ENCODE results near the gene FHIP2A. TPM values are rescaled to one million over a fixed set of nuclear protein-coding genes. Genes with fewer than 3 reads are reported as not detected.

The FHIP2A gene
- total RNA-seq, 1 experiment from 2014 or later, result 32.6 TPM

DNA sequence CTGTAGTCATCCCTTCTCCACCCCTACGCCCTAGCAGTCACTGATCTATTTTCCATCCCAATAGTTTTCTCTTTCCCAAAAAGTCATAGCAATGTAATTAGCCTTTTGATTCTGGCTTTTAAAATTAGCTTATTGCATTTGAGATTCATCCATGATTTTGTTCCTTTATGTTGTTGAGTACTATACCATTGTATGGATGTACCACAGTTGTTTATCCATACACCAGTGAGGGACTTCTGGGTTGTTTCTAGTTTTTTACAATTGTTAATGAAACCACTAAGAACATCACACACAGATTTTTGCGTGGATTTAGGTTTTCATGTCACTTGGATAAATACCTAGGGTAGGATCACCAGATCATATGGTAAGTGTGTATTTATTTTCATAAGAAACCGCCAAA, 16.1 kb downstream of the FHIP2A start:
- TF ChIP-seq TCF7L2 (IDR thresholded peaks at IDR 0.05; ENCODE audit: low read depth, low read length), result no peak
- in situ Hi-C loops (cut with HindIII; ENCODE audit: low pct_unique_long_range_greater_than_20kb, low sequenced_read_pairs) (no loop called here), intact Hi-C loops (cut with micrococcal nuclease; ENCODE audit: unreplicated experiment) (no loop called here)
- no peak for DNase-seq (ENCODE audit: low read depth, low spot score)
- no TSS peak for BruUV-seq (replicated peaks)
- no peak overlapping the region for H3K4me3 ChIP-seq (ENCODE audit: low read depth in 2 of 2, low read length in 2 of 2)
- ATAC-seq, result no peak
- no peaks in the 10 kb centered on the region for H3K27me3 ChIP-seq (ENCODE audit: control insufficient read depth, insufficient read depth, low read length)
- peaks cover 47% of the 10 kb centered on the region for H3K36me3 ChIP-seq (ENCODE audit: control insufficient read depth, insufficient read depth, low read length)
- H3K9me3 ChIP-seq (ENCODE audit: control insufficient read depth, insufficient read depth, low read depth, low read length), result no peaks in the 10 kb centered on the region
- ChIA-PET CTCF (no interaction called here), POLR2A (no interaction called here)
- no peaks in the 10 kb centered on the region for H3K4me1 ChIP-seq (ENCODE audit: control insufficient read depth, insufficient read depth, low read length)
- no peak overlapping the region for H3K27ac ChIP-seq (ENCODE audit: low read length)

DNA sequence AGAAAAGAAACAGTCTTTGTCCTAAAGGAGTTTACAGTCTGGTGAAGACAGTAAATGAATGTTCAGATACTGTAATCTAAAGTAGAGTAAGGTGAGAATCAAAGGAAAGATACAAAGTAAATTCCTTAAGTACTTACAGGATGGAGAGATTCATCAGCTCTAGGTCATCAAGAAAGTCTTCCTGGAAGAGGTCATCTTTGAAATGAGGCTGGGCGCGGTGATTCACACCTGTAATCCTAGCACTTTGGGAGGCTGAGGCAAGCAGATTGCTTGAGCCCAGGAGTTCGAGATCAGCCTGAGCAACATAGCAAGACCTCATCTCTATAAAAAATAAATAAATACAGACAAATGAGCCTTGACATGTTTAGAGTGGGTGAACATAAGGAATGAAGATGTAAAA, 18.3 kb downstream of the FHIP2A start:
- no TSS peak for BruUV-seq (replicated peaks)
- ATAC-seq (no peak), DNase-seq (ENCODE audit: low read depth, low spot score) (no peak)
- TF ChIP-seq SIN3A (IDR thresholded peaks at IDR 0.05; ENCODE audit: borderline replicate concordance, insufficient read depth, low read depth, low read length) (no peak), POLR2AphosphoS5 (IDR thresholded peaks at IDR 0.05; ENCODE audit: low read depth, low read length) (no peak), TCF7L2 (IDR thresholded peaks at IDR 0.05; ENCODE audit: low read depth, low read length) (no peak)
- TF ChIP-seq, protein P1, sequence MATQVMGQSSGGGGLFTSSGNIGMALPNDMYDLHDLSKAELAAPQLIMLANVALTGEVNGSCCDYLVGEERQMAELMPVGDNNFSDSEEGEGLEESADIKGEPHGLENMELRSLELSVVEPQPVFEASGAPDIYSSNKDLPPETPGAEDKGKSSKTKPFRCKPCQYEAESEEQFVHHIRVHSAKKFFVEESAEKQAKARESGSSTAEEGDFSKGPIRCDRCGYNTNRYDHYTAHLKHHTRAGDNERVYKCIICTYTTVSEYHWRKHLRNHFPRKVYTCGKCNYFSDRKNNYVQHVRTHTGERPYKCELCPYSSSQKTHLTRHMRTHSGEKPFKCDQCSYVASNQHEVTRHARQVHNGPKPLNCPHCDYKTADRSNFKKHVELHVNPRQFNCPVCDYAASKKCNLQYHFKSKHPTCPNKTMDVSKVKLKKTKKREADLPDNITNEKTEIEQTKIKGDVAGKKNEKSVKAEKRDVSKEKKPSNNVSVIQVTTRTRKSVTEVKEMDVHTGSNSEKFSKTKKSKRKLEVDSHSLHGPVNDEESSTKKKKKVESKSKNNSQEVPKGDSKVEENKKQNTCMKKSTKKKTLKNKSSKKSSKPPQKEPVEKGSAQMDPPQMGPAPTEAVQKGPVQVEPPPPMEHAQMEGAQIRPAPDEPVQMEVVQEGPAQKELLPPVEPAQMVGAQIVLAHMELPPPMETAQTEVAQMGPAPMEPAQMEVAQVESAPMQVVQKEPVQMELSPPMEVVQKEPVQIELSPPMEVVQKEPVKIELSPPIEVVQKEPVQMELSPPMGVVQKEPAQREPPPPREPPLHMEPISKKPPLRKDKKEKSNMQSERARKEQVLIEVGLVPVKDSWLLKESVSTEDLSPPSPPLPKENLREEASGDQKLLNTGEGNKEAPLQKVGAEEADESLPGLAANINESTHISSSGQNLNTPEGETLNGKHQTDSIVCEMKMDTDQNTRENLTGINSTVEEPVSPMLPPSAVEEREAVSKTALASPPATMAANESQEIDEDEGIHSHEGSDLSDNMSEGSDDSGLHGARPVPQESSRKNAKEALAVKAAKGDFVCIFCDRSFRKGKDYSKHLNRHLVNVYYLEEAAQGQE (IDR thresholded peaks at IDR 0.05; ENCODE audit: insufficient read depth in 1 of 2, low read depth in 2 of 2, low read length in 1 of 2), result no peak
- TF ChIP-seq, protein P2, sequence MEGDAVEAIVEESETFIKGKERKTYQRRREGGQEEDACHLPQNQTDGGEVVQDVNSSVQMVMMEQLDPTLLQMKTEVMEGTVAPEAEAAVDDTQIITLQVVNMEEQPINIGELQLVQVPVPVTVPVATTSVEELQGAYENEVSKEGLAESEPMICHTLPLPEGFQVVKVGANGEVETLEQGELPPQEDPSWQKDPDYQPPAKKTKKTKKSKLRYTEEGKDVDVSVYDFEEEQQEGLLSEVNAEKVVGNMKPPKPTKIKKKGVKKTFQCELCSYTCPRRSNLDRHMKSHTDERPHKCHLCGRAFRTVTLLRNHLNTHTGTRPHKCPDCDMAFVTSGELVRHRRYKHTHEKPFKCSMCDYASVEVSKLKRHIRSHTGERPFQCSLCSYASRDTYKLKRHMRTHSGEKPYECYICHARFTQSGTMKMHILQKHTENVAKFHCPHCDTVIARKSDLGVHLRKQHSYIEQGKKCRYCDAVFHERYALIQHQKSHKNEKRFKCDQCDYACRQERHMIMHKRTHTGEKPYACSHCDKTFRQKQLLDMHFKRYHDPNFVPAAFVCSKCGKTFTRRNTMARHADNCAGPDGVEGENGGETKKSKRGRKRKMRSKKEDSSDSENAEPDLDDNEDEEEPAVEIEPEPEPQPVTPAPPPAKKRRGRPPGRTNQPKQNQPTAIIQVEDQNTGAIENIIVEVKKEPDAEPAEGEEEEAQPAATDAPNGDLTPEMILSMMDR (IDR thresholded peaks at IDR 0.05), result no peak
- Histone ChIP-seq H3K27ac (ENCODE audit: low read length) (no peak overlapping the region), H3K4me1 (ENCODE audit: control insufficient read depth, insufficient read depth, low read length) (no peaks in the 10 kb centered on the region), H3K9me3 (ENCODE audit: control insufficient read depth, insufficient read depth, low read depth, low read length) (no peaks in the 10 kb centered on the region), H3K4me3 (ENCODE audit: low read depth in 2 of 2, low read length in 2 of 2) (no peak overlapping the region), H3K27me3 (ENCODE audit: control insufficient read depth, insufficient read depth, low read length) (no peaks in the 10 kb centered on the region), H3K36me3 (ENCODE audit: control insufficient read depth, insufficient read depth, low read length) (peaks cover 44% of the 10 kb centered on the region)
- POLR2A ChIA-PET, result no interaction called here
- intact Hi-C loops (cut with micrococcal nuclease; ENCODE audit: unreplicated experiment), result no loop called here
- in situ Hi-C loops (cut with HindIII; ENCODE audit: low pct_unique_long_range_greater_than_20kb, low sequenced_read_pairs), result no loop called here
- CTCF ChIA-PET, result no interaction called here

DNA sequence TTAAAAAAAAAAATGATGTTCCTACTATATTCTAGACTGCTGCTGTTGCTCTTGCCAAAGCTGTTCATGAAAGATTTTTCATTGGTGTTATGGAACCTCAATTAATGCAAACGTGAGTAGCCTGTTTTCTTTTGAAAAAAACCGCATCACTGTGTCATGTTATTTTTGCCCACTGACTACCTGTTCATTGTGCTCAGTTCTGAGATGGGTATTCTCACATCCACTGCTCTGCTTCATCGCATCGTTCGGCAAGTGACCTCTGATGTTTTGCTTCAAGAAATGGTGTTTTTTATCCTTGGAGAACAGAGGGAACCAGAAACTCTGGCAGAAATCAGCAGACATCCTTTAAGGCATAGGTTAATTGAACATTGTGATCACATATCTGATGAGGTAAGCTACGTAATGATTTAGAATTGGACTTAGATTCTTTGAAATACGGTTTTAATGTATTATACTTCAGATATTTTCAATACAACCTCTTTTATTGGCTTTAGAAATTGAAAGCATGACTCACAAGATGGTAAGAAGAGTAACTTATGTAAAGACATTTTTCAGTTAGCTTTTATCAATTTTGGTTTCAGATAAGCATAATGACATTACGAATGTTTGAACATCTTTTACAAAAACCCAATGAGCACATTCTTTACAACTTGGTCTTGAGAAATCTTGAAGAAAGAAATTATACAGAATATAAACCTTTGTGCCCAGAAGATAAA, 24.6 kb downstream of the FHIP2A start:
- intact Hi-C loops (cut with micrococcal nuclease; ENCODE audit: unreplicated experiment), result no loop called here
- Histone ChIP-seq H3K9me3 (ENCODE audit: control insufficient read depth, insufficient read depth, low read depth, low read length) (no peaks in the 10 kb centered on the region), H3K4me3 (ENCODE audit: low read depth in 2 of 2, low read length in 2 of 2) (no peak overlapping the region), H3K4me1 (ENCODE audit: control insufficient read depth, insufficient read depth, low read length) (no peaks in the 10 kb centered on the region), H3K27ac (ENCODE audit: low read length) (no peak overlapping the region), H3K27me3 (ENCODE audit: control insufficient read depth, insufficient read depth, low read length) (no peaks in the 10 kb centered on the region), H3K36me3 (ENCODE audit: control insufficient read depth, insufficient read depth, low read length) (peaks cover 43% of the 10 kb centered on the region)
- in situ Hi-C loops (cut with HindIII; ENCODE audit: low pct_unique_long_range_greater_than_20kb, low sequenced_read_pairs), result no loop called here
- ATAC-seq (no peak), DNase-seq (ENCODE audit: low read depth, low spot score) (no peak)
- CTCF ChIA-PET, result no interaction called here
- TF ChIP-seq SIN3A (IDR thresholded peaks at IDR 0.05; ENCODE audit: borderline replicate concordance, insufficient read depth, low read depth, low read length), result no peak
- no peak for TF ChIP-seq POLR2AphosphoS5 (IDR thresholded peaks at IDR 0.05; ENCODE audit: low read depth, low read length)
- TF ChIP-seq, protein P1 (IDR thresholded peaks at IDR 0.05; ENCODE audit: insufficient read depth in 1 of 2, low read depth in 2 of 2, low read length in 1 of 2), result no peak
- TF ChIP-seq, protein P2 (IDR thresholded peaks at IDR 0.05), result no peak
- POLR2A ChIA-PET, result no interaction called here
- BruUV-seq (replicated peaks), result no TSS peak
